CD4-positive, alpha-beta T cell (primary cell): ENCODE data around the gene MAGEA2B. TPM values are rescaled to one million over a fixed set of nuclear protein-coding genes. Genes with fewer than 3 reads are reported as not detected.
"Not testable (repeated sequence)": the region's sequence is repeated elsewhere in the genome, so short reads cannot be mapped to it uniquely, and the experiment has no call there.

Experiments used
- ATAC-seq: fragments of 200-7000 bp; cut with Tn5 transposase; one replicate; pipeline ENCODE4 v1.10.0; 2022; ENCODE audit warnings: mild to moderate bottlenecking; ENCODE audit not compliant: poor library complexity
- CTCF ChIA-PET: fragments of 350-600 bp; sonication (Branson Sonifier 250); formaldehyde crosslinking; loops from one replicate; lab custom pipeline; 2021; ENCODE audit warnings: antibody characterized with exemption, inconsistent platforms; lab: Charles Lee
- POLR2A ChIA-PET: fragments of 350-600 bp; sonication (Branson Sonifier 250); formaldehyde crosslinking; loops from one replicate; lab custom pipeline; 2021; ENCODE audit warnings: antibody characterized with exemption, inconsistent platforms; lab: Charles Lee
- DNase-seq, 14 experiments: peaks; one replicate each; pipeline ENCODE4 v3.0.0-alpha.2; 2013 to 2020; ENCODE audit warnings: mixed read lengths in 2 of 14
- H3K27ac ChIP-seq, 2 donors: one replicate each; pipeline versions ENCODE4 v1.5.1 to v1.7.0; 2013; ENCODE audit warnings: low read length in 2 of 2, low read depth in 1 of 2, mild to moderate bottlenecking in 1 of 2
- H3K27me3 ChIP-seq, 2 experiments: 1 replicate in 1 of 2; 2 replicates in 1 of 2; pipeline versions ENCODE4 v1.6.1 to v1.7.0; 2013; ENCODE audit warnings: low read length in 2 of 2, control low read depth in 1 of 2, mild to moderate bottlenecking in 1 of 2, moderate library complexity in 1 of 2; ENCODE audit not compliant: insufficient read depth in 2 of 2, control insufficient read depth in 1 of 2
- H3K36me3 ChIP-seq: one replicate; pipeline ENCODE4 v1.6.1; 2013; ENCODE audit warnings: low read length, control low read depth; ENCODE audit not compliant: insufficient read depth
- H3K4me1 ChIP-seq: one replicate; pipeline ENCODE4 v1.6.1; 2013; ENCODE audit warnings: low read length, control low read depth; ENCODE audit not compliant: insufficient read depth
- H3K4me3 ChIP-seq: one replicate; pipeline ENCODE4 v1.5.1; 2013; ENCODE audit warnings: mild to moderate bottlenecking, low read length, moderate library complexity
- H3K9me3 ChIP-seq, 2 experiments: 1 replicate in 1 of 2; 2 replicates in 1 of 2; pipeline versions ENCODE4 v1.6.1 to v1.7.0; 2013; ENCODE audit warnings: low read length in 2 of 2, mild to moderate bottlenecking in 2 of 2, control low read depth in 1 of 2, moderate library complexity in 1 of 2; ENCODE audit not compliant: control insufficient read depth in 1 of 2, insufficient read depth in 1 of 2
- H3K27ac Mint-ChIP-seq: one replicate; pipeline ENCODE4 v1.8.0; 2020; ENCODE audit warnings: mixed read lengths
- H3K27me3 Mint-ChIP-seq: one replicate; pipeline ENCODE4 v1.8.0; 2021; ENCODE audit warnings: mixed read lengths
- H3K36me3 Mint-ChIP-seq: one replicate; pipeline ENCODE4 v1.8.0; 2021; ENCODE audit warnings: low read depth, mixed read lengths
- H3K4me1 Mint-ChIP-seq: one replicate; pipeline ENCODE4 v1.8.0; 2021; ENCODE audit warnings: low read depth, mixed read lengths
- H3K4me3 Mint-ChIP-seq: one replicate; pipeline ENCODE4 v1.8.0; 2020; ENCODE audit warnings: mild to moderate bottlenecking, mixed read lengths
- H3K9me3 Mint-ChIP-seq: one replicate; pipeline ENCODE4 v1.8.0; 2020; ENCODE audit warnings: mixed read lengths
- CTCF ChIP-seq: fragments of 200-600 bp; IDR thresholded peaks from one replicate; pipeline ENCODE4 v1.8.0; 2022; ENCODE audit warnings: antibody characterized with exemption, mild to moderate bottlenecking
- intact Hi-C, 2 experiments: fragments of 100-400 bp; cut with DNase I in 1 of 2; cut with micrococcal nuclease in 1 of 2; formaldehyde crosslinking; loops; one replicate each; pipeline versions ENCODE4 v1.15.1 to v1.9.0; 2023 to 2025; cut with DNase I, micrococcal nuclease
- total RNA-seq, 174 experiments: library from RNA in 2 of 174; stranded (reverse) in 2 of 174; gene quantifications; one replicate each; pipeline ENCODE4 v1.2.3 and lab custom pipeline; 2021 to 2026

Gene MAGEA2B
- total RNA-seq, 2 experiments from 2014 or later: not detected

- DNase-seq (no peak), ATAC-seq (no peak)
- no peak within 1 kb of the TSS for H3K27ac ChIP-seq
- intact Hi-C loops: no loop called here
- H3K9me3 ChIP-seq: no peaks in the 10 kb centered on the region
- ChIA-PET POLR2A (no interaction called here), CTCF (no interaction called here)
- H3K36me3 Mint-ChIP-seq: no peaks in the 10 kb centered on the region
- H3K4me3 Mint-ChIP-seq: no peak within 1 kb of the TSS
- H3K4me3 ChIP-seq: no peak within 1 kb of the TSS
- no peaks in the 10 kb centered on the region for H3K27me3 ChIP-seq
- no peaks in the 10 kb centered on the region for H3K36me3 ChIP-seq
- H3K27ac Mint-ChIP-seq: no peak within 1 kb of the TSS
- H3K27me3 Mint-ChIP-seq: peaks cover 4% of the 10 kb centered on the region
- TF ChIP-seq CTCF: no peak
- H3K9me3 Mint-ChIP-seq: no peaks in the 10 kb centered on the region
- no peaks in the 10 kb centered on the region for H3K4me1 ChIP-seq
- H3K4me1 Mint-ChIP-seq: no peaks in the 10 kb centered on the region
These were observed 19.0 kb downstream of the MAGEA2B start, which contains the start of the genes CSAG1 and MAGEA12 for GRCh38 chrX:152733261-152733975. Gene CSAG1 (minus strand): TSS chrX:152733721. CDS start chrX:152732460, 1,261 bp downstream. Gene MAGEA12 (plus strand): TSS chrX:152733757. CDS start chrX:152736162, 2,405 bp downstream.

DNA sequence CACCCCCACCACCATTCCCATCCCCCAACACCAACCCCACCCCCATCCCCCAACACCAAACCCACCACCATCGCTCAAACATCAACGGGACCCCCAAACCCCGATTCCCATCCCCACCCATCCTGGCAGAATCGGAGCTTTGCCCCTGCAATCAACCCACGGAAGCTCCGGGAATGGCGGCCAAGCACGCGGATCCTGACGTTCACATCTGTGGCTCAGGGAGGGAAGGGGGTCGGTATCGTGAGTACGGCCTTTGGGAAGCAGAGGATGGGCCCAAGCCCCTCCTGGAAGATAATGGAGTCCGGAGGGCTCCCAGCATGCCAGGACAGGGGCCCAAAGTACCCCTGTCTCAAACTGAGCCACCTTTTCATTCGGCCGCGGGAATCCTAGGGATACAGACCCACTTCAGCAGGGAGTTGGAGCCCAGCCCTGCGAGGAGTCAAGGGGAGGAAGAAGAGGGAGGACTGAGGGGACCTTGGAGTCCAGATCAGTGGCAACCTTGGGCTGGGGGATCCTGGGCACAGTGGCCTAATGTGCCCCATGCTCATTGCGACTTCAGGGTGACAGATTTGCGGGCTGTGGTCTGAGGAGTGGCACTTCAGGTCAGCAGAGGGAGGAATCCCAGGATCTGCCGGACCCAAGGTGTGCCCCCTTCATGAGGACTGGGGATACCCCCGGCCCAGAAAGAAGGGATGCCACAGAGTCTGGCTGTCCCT is 19.9 kb downstream of the MAGEA2B start:
- CTCF ChIA-PET, H3K36me3 Mint-ChIP-seq, H3K27ac ChIP-seq, H3K9me3 ChIP-seq, intact Hi-C loops, H3K4me1 Mint-ChIP-seq, H3K27me3 Mint-ChIP-seq, H3K27ac Mint-ChIP-seq, H3K4me3 Mint-ChIP-seq, H3K9me3 Mint-ChIP-seq, H3K4me1 ChIP-seq, POLR2A ChIA-PET, H3K4me3 ChIP-seq, H3K36me3 ChIP-seq, ATAC-seq, DNase-seq, H3K27me3 ChIP-seq: not testable (repeated sequence)

GRCh38 chrX:152735101-152735500 is 20.7 kb downstream of the MAGEA2B start:
- DNase-seq (no peak), ATAC-seq (no peak)
- Mint-ChIP-seq H3K27ac (no peak overlapping the region), H3K36me3 (no peaks in the 10 kb centered on the region), H3K4me3 (no peak overlapping the region), H3K27me3 (no peaks in the 10 kb centered on the region), H3K4me1 (no peaks in the 10 kb centered on the region), H3K9me3 (no peaks in the 10 kb centered on the region)
- POLR2A ChIA-PET: no interaction called here
- CTCF ChIA-PET: no interaction called here
- no peaks in the 10 kb centered on the region for H3K27me3 ChIP-seq
- no peak for TF ChIP-seq CTCF
- H3K36me3 ChIP-seq: no peaks in the 10 kb centered on the region
- H3K4me3 ChIP-seq: no peak overlapping the region
- H3K4me1 ChIP-seq: no peaks in the 10 kb centered on the region
- intact Hi-C loops: no loop called here
- no peaks in the 10 kb centered on the region for H3K9me3 ChIP-seq
- H3K27ac ChIP-seq: no peak overlapping the region
